HEK293 (cell line): ENCODE measurements around the gene LRP5.
A peak's percentile ranks its signal among the peaks of the same experiment; 100 is the strongest.

ENCODE experiments used
- CTCF ChIA-PET: fragments of 350-600 bp; formaldehyde crosslinking; extraction: SDS; loops from one replicate; lab custom pipeline; 2021; ENCODE audit warnings: antibody characterized with exemption; lab: Yijun Ruan, JAX
- POLR2A ChIA-PET: fragments of 300-600 bp; formaldehyde crosslinking; extraction: SDS; loops from one replicate; lab custom pipeline; 2020; ENCODE audit warnings: antibody characterized with exemption, inconsistent platforms; lab: Yijun Ruan, JAX
- H3K27ac ChIP-seq: fragments of 200-500 bp; sonication (Bioruptor generic); 2 replicates; pipeline ENCODE4 v1.5.1; 2014; ENCODE audit warnings: low read depth, low read length, control low read depth, inconsistent platforms; ENCODE audit errors: extremely low read depth
- H3K36me3 ChIP-seq, 2 experiments: fragments of 200-500 bp in 1 of 2; sonication (Bioruptor generic) in 1 of 2; 1 replicate in 1 of 2; 2 replicates in 1 of 2; pipeline ENCODE4 v1.5.1; 2014 to 2017; ENCODE audit warnings: inconsistent platforms in 2 of 2, low read length in 2 of 2; ENCODE audit not compliant: control insufficient read depth in 2 of 2, insufficient read depth in 1 of 2
- H3K4me1 ChIP-seq: fragments of 200-500 bp; sonication (Bioruptor generic); 2 replicates; pipeline ENCODE4 v1.5.1; 2014; ENCODE audit warnings: mild to moderate bottlenecking, low read length, inconsistent platforms; ENCODE audit not compliant: control insufficient read depth, insufficient read depth
- H3K4me3 ChIP-seq: 2 replicates; pipeline ENCODE4 v1.5.1; 2011; ENCODE audit warnings: low read depth, mild to moderate bottlenecking, control low read depth, low read length, moderate library complexity
- H3K9me3 ChIP-seq: fragments of 200-500 bp; sonication (Bioruptor generic); 2 replicates; pipeline ENCODE4 v1.5.1; 2014; ENCODE audit warnings: low read depth, low read length, inconsistent platforms; ENCODE audit not compliant: control insufficient read depth, insufficient read depth
- ATF2 ChIP-seq: fragments of 450-650 bp; formaldehyde crosslinking; IDR thresholded peaks from 2 replicates; pipeline ENCODE4 v1.5.1; 2016; ENCODE audit warnings: missing biosample characterization, missing genetic modification characterization, low read depth
- BCL11B ChIP-seq: fragments of 450-650 bp; formaldehyde crosslinking; IDR thresholded peaks from 2 replicates; pipeline ENCODE4 v1.5.1; 2016; ENCODE audit warnings: low read depth, missing biosample characterization, missing genetic modification characterization
- HOXC10 ChIP-seq: sonication (generic); formaldehyde crosslinking; IDR thresholded peaks from 2 replicates; pipeline ENCODE4 v1.8.1; 2023; ENCODE audit warnings: mild to moderate bottlenecking, missing genetic modification reagents
- KLF7 ChIP-seq: fragments of 450-650 bp; formaldehyde crosslinking; IDR thresholded peaks from 2 replicates; pipeline ENCODE4 v1.5.1; 2016; ENCODE audit warnings: missing biosample characterization, missing genetic modification characterization, borderline replicate concordance
- MYNN ChIP-seq: fragments of 450-650 bp; formaldehyde crosslinking; IDR thresholded peaks from 2 replicates; pipeline ENCODE4 v1.5.1; 2016; ENCODE audit warnings: missing biosample characterization, missing genetic modification characterization, borderline replicate concordance
- REPIN1 ChIP-seq: fragments of 450-650 bp; formaldehyde crosslinking; IDR thresholded peaks from 2 replicates; pipeline ENCODE4 v1.5.1; 2017; ENCODE audit warnings: missing biosample characterization, missing genetic modification characterization, low read depth
- SCRT1 ChIP-seq: fragments of 450-650 bp; formaldehyde crosslinking; IDR thresholded peaks from 2 replicates; pipeline ENCODE4 v1.5.1; 2016; ENCODE audit warnings: missing biosample characterization, missing genetic modification characterization, borderline replicate concordance
- ZBTB49 ChIP-seq: fragments of 450-650 bp; formaldehyde crosslinking; IDR thresholded peaks from 2 replicates; pipeline ENCODE4 v1.5.1; 2016; ENCODE audit warnings: missing biosample characterization, missing genetic modification characterization, low read depth
- ZBTB7A ChIP-seq: fragments of 450-650 bp; formaldehyde crosslinking; IDR thresholded peaks from 2 replicates; pipeline ENCODE4 v1.5.1; 2016; ENCODE audit warnings: low read depth, missing biosample characterization, missing genetic modification characterization
- ZFP3 ChIP-seq: fragments of 450-650 bp; formaldehyde crosslinking; IDR thresholded peaks from 2 replicates; pipeline ENCODE4 v1.5.1; 2016; ENCODE audit warnings: low read depth, missing biosample characterization, missing genetic modification characterization
- ZFP41 ChIP-seq: fragments of 450-650 bp; formaldehyde crosslinking; IDR thresholded peaks from 2 replicates; pipeline ENCODE4 v1.5.1; 2016; ENCODE audit warnings: missing biosample characterization, missing genetic modification characterization, borderline replicate concordance
- ZNF10 ChIP-seq: fragments of 450-650 bp; formaldehyde crosslinking; IDR thresholded peaks from 2 replicates; pipeline ENCODE4 v1.5.1; 2017; ENCODE audit warnings: missing biosample characterization, missing genetic modification characterization
- ZNF184 ChIP-seq: fragments of 450-650 bp; IDR thresholded peaks from 2 replicates; pipeline ENCODE4 v1.5.1; 2018; ENCODE audit warnings: missing biosample characterization, mild to moderate bottlenecking, missing genetic modification characterization
- ZNF202 ChIP-seq: fragments of 450-650 bp; formaldehyde crosslinking; IDR thresholded peaks from 2 replicates; pipeline ENCODE4 v1.5.1; 2016; ENCODE audit warnings: missing biosample characterization, missing genetic modification characterization, borderline replicate concordance
- ZNF239 ChIP-seq: fragments of 450-650 bp; formaldehyde crosslinking; IDR thresholded peaks from 2 replicates; pipeline ENCODE4 v1.5.1; 2016; ENCODE audit warnings: missing biosample characterization, missing genetic modification characterization
- ZNF354C ChIP-seq: fragments of 450-650 bp; formaldehyde crosslinking; IDR thresholded peaks from 2 replicates; pipeline ENCODE4 v1.5.1; 2016; ENCODE audit warnings: missing biosample characterization, missing genetic modification characterization, low read depth, borderline replicate concordance
- ZNF366 ChIP-seq: fragments of 450-650 bp; formaldehyde crosslinking; conservative IDR thresholded peaks from 2 replicates; pipeline ENCODE4 v1.5.1; 2016; ENCODE audit warnings: missing biosample characterization, missing genetic modification characterization
- ZNF426 ChIP-seq: fragments of 450-650 bp; formaldehyde crosslinking; IDR thresholded peaks from 2 replicates; pipeline ENCODE4 v1.5.1; 2017; ENCODE audit warnings: missing biosample characterization, missing genetic modification characterization, mild to moderate bottlenecking, inconsistent platforms, moderate library complexity
- ZNF610 ChIP-seq: fragments of 450-650 bp; formaldehyde crosslinking; IDR thresholded peaks from 2 replicates; pipeline ENCODE4 v1.5.1; 2016; ENCODE audit warnings: missing biosample characterization, missing genetic modification characterization, borderline replicate concordance
- ZNF658 ChIP-seq: fragments of 450-650 bp; formaldehyde crosslinking; IDR thresholded peaks from 2 replicates; pipeline ENCODE4; 2016; ENCODE audit warnings: missing biosample characterization, missing genetic modification characterization
- ZNF660 ChIP-seq: fragments of 450-650 bp; IDR thresholded peaks from 2 replicates; pipeline ENCODE4 v1.5.1; 2018; ENCODE audit warnings: missing biosample characterization, mild to moderate bottlenecking, missing genetic modification characterization
- ZSCAN16 ChIP-seq: fragments of 450-650 bp; formaldehyde crosslinking; IDR thresholded peaks from 2 replicates; pipeline ENCODE4 v1.5.1; 2016; ENCODE audit warnings: missing biosample characterization, missing genetic modification characterization
- TF ChIP-seq, protein P1 (sequence below): fragments of 450-650 bp; formaldehyde crosslinking; IDR thresholded peaks from 2 replicates; pipeline ENCODE4 v1.5.1; 2016; ENCODE audit warnings: missing biosample characterization, missing genetic modification characterization

Gene LRP5

DNA sequence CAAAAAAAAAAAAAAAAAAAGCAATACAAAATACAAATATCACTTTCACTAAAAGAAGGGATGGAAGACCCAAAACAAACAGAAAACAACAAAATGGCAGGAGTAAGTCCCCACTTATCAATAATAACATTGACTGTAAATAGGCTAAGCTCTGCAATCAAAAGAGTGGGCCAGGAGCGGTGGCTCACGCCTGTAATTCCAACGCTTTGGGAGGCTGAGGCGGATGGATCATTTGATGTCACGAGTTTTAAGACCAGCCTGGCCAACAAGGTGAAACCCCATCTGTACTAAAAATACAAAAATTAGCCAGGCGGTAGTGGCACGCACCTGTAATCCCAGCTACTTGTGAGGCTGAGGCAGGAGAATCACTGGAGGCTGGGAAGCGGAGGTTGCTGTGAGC lies 138.3 kb downstream of the LRP5 start:
- H3K27ac ChIP-seq = no peak overlapping the region
- H3K36me3 ChIP-seq = peaks cover 0 to 18% of the 10 kb centered on the region in 2 experiments; a peak in 2 of 3 replicates
- TF ChIP-seq HOXC10 (CRISPR knock-in tag) (no peak), ZNF239 (tag by site-specific recombination) (no peak), ZBTB7A (tag by site-specific recombination) (no peak), ZSCAN16 (tag by site-specific recombination) (no peak), ZNF366 (no peak), ZNF660 (tag by site-specific recombination) (no peak), ZFP3 (no peak), ZNF202 (tag by site-specific recombination) (no peak), REPIN1 (tag by site-specific recombination) (no peak), ZNF610 (no peak), SCRT1 (tag by site-specific recombination) (no peak), ZBTB49 (no peak), BCL11B (tag by site-specific recombination) (no peak), KLF7 (tag by site-specific recombination) (no peak), ZFP41 (tag by site-specific recombination) (no peak), ZNF658 (no peak), ZNF354C (tag by site-specific recombination) (no peak), ATF2 (no peak), ZNF184 (tag by site-specific recombination) (no peak)
- TF ChIP-seq, protein P1, sequence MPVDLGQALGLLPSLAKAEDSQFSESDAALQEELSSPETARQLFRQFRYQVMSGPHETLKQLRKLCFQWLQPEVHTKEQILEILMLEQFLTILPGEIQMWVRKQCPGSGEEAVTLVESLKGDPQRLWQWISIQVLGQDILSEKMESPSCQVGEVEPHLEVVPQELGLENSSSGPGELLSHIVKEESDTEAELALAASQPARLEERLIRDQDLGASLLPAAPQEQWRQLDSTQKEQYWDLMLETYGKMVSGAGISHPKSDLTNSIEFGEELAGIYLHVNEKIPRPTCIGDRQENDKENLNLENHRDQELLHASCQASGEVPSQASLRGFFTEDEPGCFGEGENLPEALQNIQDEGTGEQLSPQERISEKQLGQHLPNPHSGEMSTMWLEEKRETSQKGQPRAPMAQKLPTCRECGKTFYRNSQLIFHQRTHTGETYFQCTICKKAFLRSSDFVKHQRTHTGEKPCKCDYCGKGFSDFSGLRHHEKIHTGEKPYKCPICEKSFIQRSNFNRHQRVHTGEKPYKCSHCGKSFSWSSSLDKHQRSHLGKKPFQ = no peak
- ChIA-PET POLR2A (no interaction called here), CTCF (interaction anchor here (1.2 kb wide), 1 partner anchor 134 kb away, joined by 5 read pairs; no protein-coding TSS in a partner anchor)
- H3K4me1 ChIP-seq = no peaks in the 10 kb centered on the region
- H3K4me3 ChIP-seq = no peak overlapping the region
- no peaks in the 10 kb centered on the region for H3K9me3 ChIP-seq

GRCh38 chr11:68454767-68455166 lies 142.4 kb downstream of the LRP5 start:
- Histone ChIP-seq H3K4me3 (no peak overlapping the region), H3K27ac (no peak overlapping the region), H3K9me3 (no peaks in the 10 kb centered on the region), H3K4me1 (no peaks in the 10 kb centered on the region), H3K36me3 (no peaks in the 10 kb centered on the region)
- TF ChIP-seq MYNN (no peak), ZNF10 (tag by site-specific recombination) (no peak), ZNF426 (tag by site-specific recombination) (0 out of 2 replicates have a peak, but pooled peaks have one; percentile 2)
- POLR2A ChIA-PET = no interaction called here
- CTCF ChIA-PET = interaction anchor here (0.6 kb wide), 1 partner anchor 45 kb away, joined by 3 read pairs; no protein-coding TSS in a partner anchor
